ENCODE results near the gene BSND. TPM values are rescaled to one million over a fixed set of nuclear protein-coding genes. Genes with fewer than 3 reads are reported as not detected.

BSND gene
- total RNA-seq, 1 experiment from 2014 or later: 0.17 TPM

DNA sequence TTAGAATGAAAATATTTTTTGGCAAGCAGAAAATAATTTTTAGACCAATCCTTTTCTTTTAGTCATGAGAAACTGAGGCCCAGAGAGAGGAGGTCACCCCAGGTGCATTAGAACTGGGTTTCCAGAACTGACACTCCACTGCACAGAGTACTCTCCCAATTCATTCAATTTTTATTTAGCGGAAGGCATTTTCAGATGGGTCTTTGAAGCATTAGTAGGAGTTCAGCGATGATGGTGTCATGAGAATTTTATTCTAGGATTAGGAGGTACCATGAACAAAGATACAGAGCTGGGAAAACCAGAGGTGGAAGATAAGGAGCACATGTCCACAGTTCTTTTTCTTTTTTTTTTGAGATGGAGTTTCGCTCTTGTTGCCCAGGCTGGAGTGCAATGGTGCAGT lies 42.9 kb downstream of the BSND start:
- Histone ChIP-seq H3K27ac (ENCODE audit: insufficient read length, low read depth, low read length) (no peak overlapping the region), H2BK15ac (ENCODE audit: low read depth, low read length) (no peak overlapping the region), H3K79me1 (ENCODE audit: insufficient read depth, low read depth, low read length, poor library complexity, severe bottlenecking) (no peaks in the 10 kb centered on the region), H2BK5ac (ENCODE audit: insufficient read length, low read length) (no peak overlapping the region), H3K9ac (ENCODE audit: extremely low read depth, insufficient read length, low read length) (no peak overlapping the region), H2BK12ac (ENCODE audit: insufficient read length, low read depth, low read length) (no peak overlapping the region), H3K18ac (ENCODE audit: insufficient read length, low read depth, low read length) (no peak overlapping the region), H2AK5ac (ENCODE audit: insufficient read length, low read length) (no peak overlapping the region), H3K23ac (ENCODE audit: insufficient read length, low read depth, low read length) (no peak overlapping the region), H3K23me2 (ENCODE audit: insufficient read length, low read depth, low read length, poor library complexity, severe bottlenecking) (peaks cover 21% of the 10 kb centered on the region), H4K5ac (ENCODE audit: insufficient read length, low read depth, low read length) (no peak overlapping the region), H3K9me3 (ENCODE audit: control insufficient read depth, low read depth, low read length) (no peaks in the 10 kb centered on the region), H3K4me2 (ENCODE audit: insufficient read depth, insufficient read length, low read length) (peak overlapping the region; percentile 46), H3K27me3 (ENCODE audit: insufficient read depth, low read length) (peaks cover 11% of the 10 kb centered on the region; the same call in 1 of the 2 replicates), H4K91ac (ENCODE audit: insufficient read length, low read depth, low read length) (no peak overlapping the region), H3T11ph (ENCODE audit: low read length) (no peak overlapping the region), H4K8ac (replicated peaks; ENCODE audit: insufficient read length, low read depth, low read length) (no peak overlapping the region), H3K4me1 (ENCODE audit: insufficient read depth, low read length) (peaks cover 9% of the 10 kb centered on the region; the same call in 1 of the 2 replicates), H2AFZ (ENCODE audit: low read length) (no peak overlapping the region), H2BK120ac (ENCODE audit: low read depth, low read length, poor library complexity, severe bottlenecking) (no peak overlapping the region), H3K14ac (ENCODE audit: insufficient read depth, low read length) (no peak overlapping the region), H3K79me2 (ENCODE audit: insufficient read depth, low read length) (peaks cover 18% of the 10 kb centered on the region; the same call in 1 of the 2 replicates), H3K4ac (ENCODE audit: low read depth, low read length) (no peak overlapping the region), H4K20me1 (ENCODE audit: control insufficient read depth, insufficient read depth, insufficient read length) (no peaks in the 10 kb centered on the region), H3K56ac (ENCODE audit: insufficient read length, low read depth, low read length) (no peak overlapping the region), H2BK20ac (ENCODE audit: low read depth, low read length, poor library complexity, severe bottlenecking) (no peak overlapping the region)
- TF ChIP-seq CTCF (conservative IDR thresholded peaks at IDR 0.05): no peak
- H3K4me1 Mint-ChIP-seq: peaks cover 41 to 51% of the 10 kb centered on the region in 2 experiments
- WGBS (ENCODE audit: extremely low coverage, insufficient read length, low lambda C conversion rate): no CpG with 5 or more reads among the region's 3 CpGs
- no peak overlapping the region for H3K27ac Mint-ChIP-seq
- H3K4me3 Mint-ChIP-seq: peak overlapping the region; percentile 82 to 93; a peak in 3 of 5 replicates
- H3K36me3 Mint-ChIP-seq (ENCODE audit: insufficient read depth in 1 of 3, low read depth in 3 of 3): peaks cover 14 to 38% (median 17%) of the 10 kb centered on the region in 3 experiments
- H3K9me3 Mint-ChIP-seq: no peaks in the 10 kb centered on the region; a peak in 2 of 5 replicates
- no peak for DNase-seq
- peaks cover 49% of the 10 kb centered on the region for H3K27me3 Mint-ChIP-seq (ENCODE audit: low read depth)
